Measurements from ENCODE around the gene IFNLR1.
"Not testable (repeated sequence)": the region's sequence is repeated elsewhere in the genome, so short reads cannot be mapped to it uniquely, and the experiment has no call there.

The IFNLR1 gene

DNA sequence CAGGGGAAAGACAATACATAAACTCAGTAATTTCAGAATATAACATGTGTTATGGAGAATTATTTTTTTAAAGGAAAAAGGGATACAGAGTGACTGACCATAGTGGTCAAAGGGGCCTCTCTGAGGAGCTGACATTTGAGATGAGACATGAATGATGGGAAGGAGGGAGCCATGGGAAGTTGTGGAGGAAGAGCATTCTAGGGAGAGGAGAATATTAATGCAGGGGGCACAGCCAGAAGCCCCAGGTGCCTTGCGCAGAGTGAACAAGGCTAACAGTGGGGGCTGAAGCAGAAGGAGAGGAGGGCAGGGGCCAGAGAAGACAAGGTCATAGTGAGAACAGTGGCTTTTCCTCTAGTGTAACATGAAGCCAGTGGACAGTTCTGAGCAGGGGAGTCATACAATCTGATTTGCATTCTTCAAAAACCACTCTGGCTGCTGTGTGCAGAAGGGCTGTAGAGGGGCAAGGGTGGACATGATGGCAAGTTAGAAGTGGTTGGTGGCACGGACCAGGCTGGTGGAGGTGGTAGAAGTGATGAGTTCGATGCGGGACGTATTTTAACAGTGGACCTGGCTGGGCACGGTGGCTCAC is 28.2 kb upstream of the IFNLR1 start:
- no peak overlapping the region for H3K4me3 ChIP-seq (ENCODE audit: low read length)
- DNase-seq (ENCODE audit: low read depth), result no peak
- TF ChIP-seq, protein P1, sequence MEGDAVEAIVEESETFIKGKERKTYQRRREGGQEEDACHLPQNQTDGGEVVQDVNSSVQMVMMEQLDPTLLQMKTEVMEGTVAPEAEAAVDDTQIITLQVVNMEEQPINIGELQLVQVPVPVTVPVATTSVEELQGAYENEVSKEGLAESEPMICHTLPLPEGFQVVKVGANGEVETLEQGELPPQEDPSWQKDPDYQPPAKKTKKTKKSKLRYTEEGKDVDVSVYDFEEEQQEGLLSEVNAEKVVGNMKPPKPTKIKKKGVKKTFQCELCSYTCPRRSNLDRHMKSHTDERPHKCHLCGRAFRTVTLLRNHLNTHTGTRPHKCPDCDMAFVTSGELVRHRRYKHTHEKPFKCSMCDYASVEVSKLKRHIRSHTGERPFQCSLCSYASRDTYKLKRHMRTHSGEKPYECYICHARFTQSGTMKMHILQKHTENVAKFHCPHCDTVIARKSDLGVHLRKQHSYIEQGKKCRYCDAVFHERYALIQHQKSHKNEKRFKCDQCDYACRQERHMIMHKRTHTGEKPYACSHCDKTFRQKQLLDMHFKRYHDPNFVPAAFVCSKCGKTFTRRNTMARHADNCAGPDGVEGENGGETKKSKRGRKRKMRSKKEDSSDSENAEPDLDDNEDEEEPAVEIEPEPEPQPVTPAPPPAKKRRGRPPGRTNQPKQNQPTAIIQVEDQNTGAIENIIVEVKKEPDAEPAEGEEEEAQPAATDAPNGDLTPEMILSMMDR (conservative IDR thresholded peaks at IDR 0.05; ENCODE audit: low read depth, low read length), result no peak

- no peak overlapping the region for H3K4me3 ChIP-seq (ENCODE audit: low read length)
- DNase-seq (ENCODE audit: low read depth), result no peak
- TF ChIP-seq, protein P1 (conservative IDR thresholded peaks at IDR 0.05; ENCODE audit: low read depth, low read length), result no peak
These were observed 25.3 kb upstream of the IFNLR1 start for GRCh38 chr1:24212376-24212775.

GRCh38 chr1:24210195-24210627 is 23.1 kb upstream of the IFNLR1 start:
- DNase-seq (ENCODE audit: low read depth), result no peak
- TF ChIP-seq, protein P1 (conservative IDR thresholded peaks at IDR 0.05; ENCODE audit: low read depth, low read length), result no peak
- no peak overlapping the region for H3K4me3 ChIP-seq (ENCODE audit: low read length)

DNA sequence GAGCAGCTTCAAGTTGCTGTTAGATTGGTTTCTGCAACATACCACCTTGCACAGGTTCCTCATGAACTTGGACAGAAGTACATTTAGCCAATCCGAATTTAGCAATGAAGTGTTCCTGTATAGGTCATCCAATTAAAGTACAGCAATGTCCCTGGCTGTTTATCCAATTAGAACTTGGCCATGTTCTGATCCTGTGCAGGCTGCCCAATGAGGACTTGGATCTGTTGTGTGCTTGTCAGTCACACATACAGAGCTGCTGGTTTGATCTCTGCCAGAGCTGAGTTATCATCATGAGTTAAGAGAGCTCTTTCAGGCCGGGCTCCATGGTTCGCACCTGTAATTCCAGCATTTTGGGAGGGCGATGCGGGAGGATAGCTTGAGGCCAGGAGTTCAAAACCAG is 22.0 kb upstream of the IFNLR1 start:
- TF ChIP-seq, protein P1 (conservative IDR thresholded peaks at IDR 0.05; ENCODE audit: low read depth, low read length), result no peak
- DNase-seq (ENCODE audit: low read depth), result no peak
- no peak overlapping the region for H3K4me3 ChIP-seq (ENCODE audit: low read length)

GRCh38 chr1:24207709-24208108 is 20.6 kb upstream of the IFNLR1 start:
- DNase-seq (ENCODE audit: low read depth), result no peak
- H3K4me3 ChIP-seq (ENCODE audit: low read length), result no peak overlapping the region
- TF ChIP-seq, protein P1 (conservative IDR thresholded peaks at IDR 0.05; ENCODE audit: low read depth, low read length), result no peak

- H3K4me3 ChIP-seq (ENCODE audit: low read length); DNase-seq (ENCODE audit: low read depth): not testable (repeated sequence)
These were observed 20.3 kb upstream of the IFNLR1 start for GRCh38 chr1:24207395-24207687.

DNA sequence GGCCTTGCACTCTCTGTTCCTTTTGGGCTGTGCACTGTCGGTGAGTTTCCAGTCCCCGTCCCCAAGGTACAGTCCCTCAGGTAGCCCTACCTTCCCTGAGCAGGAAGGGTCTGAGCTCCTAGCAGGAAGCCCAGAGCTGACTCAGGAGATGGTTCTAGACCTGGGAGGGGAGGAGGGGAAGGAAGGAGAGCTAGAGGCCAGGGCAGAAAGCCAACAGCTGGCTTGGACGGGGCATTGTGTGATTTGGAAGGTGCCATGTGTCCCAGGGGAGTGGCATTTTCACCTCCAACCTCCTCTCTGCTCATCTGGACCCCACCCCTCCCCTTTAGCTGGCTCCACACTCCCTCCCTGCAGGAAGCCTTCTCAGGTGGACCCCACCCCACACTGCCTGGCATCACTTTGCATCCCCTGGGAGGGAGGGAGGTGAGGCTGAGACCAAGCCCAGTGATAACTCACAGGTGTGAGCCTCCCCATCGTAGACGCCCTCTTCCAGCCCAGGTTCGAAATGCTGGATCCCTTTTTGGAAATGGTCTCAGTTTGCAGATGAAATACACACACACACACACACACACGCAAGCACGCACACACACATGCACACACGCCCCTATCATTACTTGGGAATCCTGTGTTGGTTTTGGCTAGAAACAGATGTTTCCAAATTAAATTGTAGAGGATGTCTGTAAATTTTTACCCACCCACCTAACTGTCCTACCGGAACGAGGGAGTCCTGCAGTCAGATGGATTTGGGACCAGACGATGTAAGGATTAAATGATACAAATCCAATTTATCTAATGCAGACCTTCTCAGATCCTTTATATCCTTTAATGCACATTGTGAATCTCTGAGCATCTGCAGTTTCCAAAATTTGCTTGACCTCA is 19.7 kb upstream of the IFNLR1 start:
- H3K4me3 ChIP-seq (ENCODE audit: low read length), result no peak overlapping the region
- no peak for DNase-seq (ENCODE audit: low read depth)
- TF ChIP-seq, protein P1 (conservative IDR thresholded peaks at IDR 0.05; ENCODE audit: low read depth, low read length), result no peak

Measured in retinal pigment epithelial cell (primary cell).